HG02970 (cell line): ENCODE measurements around the gene PTPRC.
A peak's percentile ranks its signal among the peaks of the same experiment; 100 is the strongest.
"Not testable (repeated sequence)": the region's sequence is repeated elsewhere in the genome, so short reads cannot be mapped to it uniquely, and the experiment has no call there.

Experiments
- ATAC-seq: cut with Tn5 transposase; IDR thresholded peaks from one replicate; pipeline ENCODE4 v1.9.1; 2021; ENCODE audit warnings: mild to moderate bottlenecking, moderate library complexity, moderate number of reproducible peaks; ENCODE audit not compliant: unreplicated experiment, low FRiP score

PTPRC gene, protein sequence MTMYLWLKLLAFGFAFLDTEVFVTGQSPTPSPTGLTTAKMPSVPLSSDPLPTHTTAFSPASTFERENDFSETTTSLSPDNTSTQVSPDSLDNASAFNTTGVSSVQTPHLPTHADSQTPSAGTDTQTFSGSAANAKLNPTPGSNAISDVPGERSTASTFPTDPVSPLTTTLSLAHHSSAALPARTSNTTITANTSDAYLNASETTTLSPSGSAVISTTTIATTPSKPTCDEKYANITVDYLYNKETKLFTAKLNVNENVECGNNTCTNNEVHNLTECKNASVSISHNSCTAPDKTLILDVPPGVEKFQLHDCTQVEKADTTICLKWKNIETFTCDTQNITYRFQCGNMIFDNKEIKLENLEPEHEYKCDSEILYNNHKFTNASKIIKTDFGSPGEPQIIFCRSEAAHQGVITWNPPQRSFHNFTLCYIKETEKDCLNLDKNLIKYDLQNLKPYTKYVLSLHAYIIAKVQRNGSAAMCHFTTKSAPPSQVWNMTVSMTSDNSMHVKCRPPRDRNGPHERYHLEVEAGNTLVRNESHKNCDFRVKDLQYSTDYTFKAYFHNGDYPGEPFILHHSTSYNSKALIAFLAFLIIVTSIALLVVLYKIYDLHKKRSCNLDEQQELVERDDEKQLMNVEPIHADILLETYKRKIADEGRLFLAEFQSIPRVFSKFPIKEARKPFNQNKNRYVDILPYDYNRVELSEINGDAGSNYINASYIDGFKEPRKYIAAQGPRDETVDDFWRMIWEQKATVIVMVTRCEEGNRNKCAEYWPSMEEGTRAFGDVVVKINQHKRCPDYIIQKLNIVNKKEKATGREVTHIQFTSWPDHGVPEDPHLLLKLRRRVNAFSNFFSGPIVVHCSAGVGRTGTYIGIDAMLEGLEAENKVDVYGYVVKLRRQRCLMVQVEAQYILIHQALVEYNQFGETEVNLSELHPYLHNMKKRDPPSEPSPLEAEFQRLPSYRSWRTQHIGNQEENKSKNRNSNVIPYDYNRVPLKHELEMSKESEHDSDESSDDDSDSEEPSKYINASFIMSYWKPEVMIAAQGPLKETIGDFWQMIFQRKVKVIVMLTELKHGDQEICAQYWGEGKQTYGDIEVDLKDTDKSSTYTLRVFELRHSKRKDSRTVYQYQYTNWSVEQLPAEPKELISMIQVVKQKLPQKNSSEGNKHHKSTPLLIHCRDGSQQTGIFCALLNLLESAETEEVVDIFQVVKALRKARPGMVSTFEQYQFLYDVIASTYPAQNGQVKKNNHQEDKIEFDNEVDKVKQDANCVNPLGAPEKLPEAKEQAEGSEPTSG (N-terminal part only)

DNA sequence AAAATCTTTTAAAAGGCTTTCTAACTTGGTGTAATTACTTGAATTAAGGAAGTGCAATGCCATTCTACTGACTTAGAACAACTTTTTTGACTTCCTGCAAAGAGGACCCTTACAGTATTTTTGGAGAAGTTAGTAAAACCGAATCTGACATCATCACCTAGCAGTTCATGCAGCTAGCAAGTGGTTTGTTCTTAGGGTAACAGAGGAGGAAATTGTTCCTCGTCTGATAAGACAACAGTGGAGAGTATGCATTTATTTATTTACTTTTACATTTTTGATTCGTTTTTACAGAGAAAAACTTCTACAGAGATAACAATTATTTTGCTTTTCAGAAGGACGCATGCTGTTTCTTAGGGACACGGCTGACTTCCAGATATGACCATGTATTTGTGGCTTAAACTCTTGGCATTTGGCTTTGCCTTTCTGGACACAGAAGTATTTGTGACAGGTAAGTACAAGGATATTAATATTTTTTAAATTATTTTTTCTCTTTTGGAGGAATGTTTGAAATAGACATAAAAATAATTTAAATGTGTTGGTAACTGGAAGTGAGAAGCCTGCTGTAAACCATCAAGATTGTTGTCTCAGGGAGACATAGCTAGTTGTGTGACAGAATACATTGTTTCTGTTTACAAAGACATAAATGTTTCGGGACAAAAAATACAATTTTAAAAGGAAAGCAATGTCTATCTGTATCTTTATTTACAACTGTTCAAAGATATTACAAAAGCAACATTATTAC lies at the start of gene PTPRC:
Gene PTPRC, plus strand, starts transcription at position 147 of the 742 bp plus-strand sequence. Its CDS starts 229 bp downstream, at position 376.
- peak; percentile 65 for ATAC-seq

DNA sequence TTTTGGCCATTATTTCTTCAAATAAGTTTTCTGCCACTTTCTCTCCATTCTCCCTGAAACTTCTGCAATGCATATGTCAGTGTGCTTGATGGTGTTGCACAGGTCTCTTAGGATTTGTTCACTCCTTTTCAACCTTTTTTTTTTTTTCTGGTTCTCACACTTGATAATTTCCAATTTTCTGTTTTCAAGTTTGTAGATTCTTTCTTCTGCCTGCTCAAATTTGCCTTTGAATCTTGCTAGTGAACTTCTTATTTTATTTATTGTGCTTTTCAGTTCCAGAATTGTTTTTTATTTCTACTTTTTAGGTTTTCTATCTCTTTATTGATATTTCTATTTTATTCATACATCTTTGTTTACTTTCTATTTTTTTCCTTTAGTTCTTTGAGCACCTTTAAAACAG lies 48.4 kb upstream of the PTPRC start:
- ATAC-seq, result no peak

DNA sequence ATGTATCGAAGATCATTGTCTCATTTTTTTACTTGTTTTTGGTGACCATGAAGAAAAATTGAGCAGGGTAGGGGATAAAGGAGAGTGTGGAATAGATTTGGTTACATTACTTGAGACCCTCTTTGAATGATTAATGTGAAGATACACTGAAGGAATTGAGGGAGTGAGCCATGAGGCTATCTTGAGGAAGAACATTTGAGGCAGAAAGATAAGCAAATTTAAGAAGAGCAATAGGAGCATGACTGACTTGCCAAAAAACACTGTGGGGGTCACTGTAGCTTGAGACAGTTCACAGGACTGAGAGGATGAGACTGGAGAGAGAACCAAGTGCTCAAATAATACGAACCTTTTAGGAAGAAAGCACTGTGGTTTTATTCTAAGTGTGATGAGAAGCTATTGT lies 43.1 kb upstream of the PTPRC start:
- ATAC-seq, result no peak

DNA sequence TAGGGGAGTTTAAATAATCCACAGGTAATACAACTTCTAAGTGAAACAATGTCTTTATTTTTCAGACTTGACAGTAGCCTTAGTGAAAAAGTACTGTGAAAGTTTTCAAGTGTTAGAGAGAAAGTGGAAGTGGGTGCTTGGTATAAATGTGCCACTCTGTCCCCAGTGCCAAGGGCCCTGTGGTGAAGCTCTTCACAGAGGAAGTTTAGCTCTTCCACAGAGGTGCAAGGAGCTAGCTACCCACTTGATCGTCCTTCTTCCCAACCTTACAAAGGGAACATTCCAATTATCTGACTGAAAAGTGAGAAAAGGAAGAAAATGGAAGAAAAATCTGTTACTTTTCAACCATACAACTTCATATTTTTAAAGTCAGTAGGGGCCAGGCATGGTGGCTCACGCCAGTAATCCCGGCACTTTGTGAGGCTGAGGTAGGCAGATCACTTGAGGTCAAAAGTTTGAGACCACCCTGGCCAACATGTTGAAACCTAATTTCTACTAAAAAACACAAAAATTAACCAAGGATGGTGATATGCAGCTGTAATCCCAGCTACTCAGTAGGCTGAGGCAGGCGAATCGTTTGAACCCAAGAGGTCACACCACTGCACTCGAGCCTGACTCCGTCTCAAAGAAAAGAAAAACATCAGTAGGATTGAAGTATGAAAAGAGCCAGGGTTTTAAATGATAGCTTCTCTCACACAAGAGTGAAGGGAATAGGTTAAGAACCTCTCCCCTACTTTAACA lies 41.0 kb upstream of the PTPRC start:
- no peak for ATAC-seq

DNA sequence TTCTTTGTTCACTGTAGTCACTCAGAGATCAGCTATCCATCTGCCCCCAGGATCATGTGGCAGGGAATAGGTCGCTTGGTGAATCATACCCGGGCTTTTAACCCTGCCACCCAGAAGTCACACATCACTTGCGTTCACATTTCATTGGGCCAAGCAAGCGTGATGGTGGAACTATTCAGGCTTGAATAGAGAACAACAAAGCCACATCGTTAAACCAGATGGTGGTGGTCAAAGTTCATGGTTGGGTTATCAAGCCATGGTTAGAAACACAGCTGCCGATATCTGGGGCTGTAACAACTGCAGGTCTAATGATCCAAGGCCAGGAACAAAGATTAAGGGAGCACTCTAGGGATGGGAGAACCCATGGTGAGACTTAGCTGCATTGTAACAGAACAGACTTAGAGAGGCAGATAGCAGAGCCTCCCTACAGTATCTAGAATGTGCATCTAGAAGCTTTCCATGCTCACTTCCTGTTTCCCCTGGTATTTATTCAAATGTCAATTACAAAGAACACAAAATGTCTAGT lies 40.0 kb upstream of the PTPRC start:
- ATAC-seq, result peak; percentile 56

DNA sequence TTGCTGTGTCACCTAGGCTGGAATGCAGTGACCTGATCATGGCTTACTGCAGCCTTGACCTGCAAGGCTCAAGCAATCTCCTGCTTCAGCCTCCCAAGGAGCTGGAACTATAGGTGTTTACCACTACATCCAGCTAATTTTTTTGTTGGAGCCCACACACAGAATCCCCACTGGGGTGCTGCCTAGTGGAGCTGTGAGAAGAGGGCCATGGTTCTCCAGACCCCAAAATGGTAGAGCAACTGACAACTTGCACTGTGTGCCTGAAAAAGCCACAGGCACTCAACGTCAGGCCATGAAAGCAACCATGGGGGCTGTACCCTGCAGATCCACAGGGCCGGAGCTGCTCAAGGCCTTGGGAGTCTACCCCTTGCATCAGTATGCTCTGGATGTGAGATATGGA lies 39.1 kb upstream of the PTPRC start:
- no peak for ATAC-seq

DNA sequence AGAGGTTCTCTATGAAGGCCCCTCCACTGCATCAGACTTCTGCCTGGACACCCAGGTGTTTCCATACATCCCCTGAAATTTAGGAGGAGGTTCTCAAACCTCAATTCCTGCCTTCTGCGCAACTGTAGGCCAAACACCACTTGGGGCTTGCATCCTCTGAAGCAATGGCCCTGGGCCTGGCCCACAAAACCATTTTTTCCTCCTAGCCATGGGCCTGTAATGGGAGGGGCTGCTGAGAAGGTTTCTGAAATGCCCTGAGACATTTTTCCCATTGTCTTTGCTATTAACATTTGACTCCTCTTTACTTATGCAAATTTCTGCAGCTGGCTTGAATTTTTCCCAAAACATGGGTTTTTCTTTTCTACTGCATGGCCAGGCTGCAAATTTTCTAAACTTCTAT lies 37.9 kb upstream of the PTPRC start:
- ATAC-seq, result no peak

DNA sequence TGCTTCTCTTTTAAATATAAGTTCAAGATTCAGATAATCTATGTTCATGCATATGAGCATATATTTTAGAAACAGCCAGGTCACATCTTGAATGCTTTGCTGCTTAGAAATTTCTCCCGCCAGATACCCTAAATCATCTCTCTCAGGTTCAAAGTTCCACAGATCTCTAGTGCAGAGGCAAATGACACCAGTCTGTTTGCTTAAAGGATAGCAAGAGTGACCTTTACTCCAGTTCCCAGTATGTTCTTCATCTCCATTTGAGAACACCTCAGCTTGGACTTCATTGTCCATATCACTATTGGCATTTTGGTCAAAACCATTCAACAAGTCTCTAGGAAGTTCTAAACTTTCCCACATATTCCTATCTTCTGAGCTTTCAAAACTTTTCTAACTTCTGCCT lies 37.5 kb upstream of the PTPRC start:
- ATAC-seq, result not testable (repeated sequence)

DNA sequence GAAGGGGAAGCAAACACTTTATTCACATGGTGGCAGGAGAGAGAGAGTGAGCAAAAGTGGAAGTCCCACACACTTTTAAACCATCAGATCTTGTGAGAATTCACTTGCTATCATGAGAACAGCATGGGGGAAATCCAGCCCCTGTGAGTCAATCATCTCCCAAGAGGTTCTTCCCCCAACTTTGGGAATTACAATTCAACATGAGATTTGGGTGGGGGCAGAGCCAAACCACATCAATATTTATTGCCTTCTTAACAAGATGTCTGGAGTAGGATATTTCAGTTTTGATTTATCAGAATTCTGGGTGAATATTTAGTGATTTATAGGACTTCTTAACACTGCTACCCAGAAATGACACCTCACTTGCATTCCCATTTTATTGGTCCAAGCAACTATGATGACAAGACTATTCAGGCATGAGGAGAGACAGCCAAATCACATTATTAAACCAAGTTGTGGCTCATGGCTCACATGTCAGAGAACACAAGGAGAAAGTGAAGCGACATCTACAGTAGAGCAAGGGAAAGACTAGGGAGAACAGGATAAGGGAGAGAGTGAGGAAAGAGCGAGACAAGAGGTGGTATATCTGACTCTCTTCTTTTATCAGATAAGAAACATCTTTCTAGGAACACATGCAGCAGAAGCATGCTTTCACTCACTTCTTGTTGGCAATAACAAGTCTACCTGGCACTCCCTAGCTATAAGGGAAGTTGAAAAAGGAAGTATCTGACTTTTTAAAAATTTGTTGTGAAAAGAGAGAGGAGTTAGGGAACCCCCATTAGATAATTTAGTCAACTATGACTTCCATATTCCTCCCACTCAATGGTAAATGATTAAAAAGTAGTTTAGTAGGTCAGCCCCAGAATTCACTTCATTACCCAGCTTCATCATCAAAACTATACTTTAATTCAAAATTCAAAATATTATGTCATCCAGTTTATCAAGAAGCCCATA lies 36.6 kb upstream of the PTPRC start:
- no peak for ATAC-seq

DNA sequence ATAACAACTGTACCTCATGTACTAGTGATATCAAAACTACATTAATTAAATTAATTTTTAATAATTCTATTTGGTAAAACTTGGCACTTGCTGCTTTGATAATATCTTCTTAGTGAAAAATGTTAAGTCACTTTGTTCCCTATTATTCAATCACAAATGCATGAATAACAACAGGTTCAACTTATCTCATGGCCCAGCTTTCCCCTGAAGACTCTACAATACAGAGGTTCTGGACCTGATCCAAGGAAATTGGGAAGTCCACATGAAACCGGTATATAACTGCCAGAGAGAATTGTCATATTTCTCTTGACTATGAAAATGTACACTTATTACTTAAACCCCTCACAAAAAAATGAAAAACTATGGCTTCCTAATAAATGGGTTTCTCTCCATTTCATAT lies 33.9 kb upstream of the PTPRC start:
- no peak for ATAC-seq

DNA sequence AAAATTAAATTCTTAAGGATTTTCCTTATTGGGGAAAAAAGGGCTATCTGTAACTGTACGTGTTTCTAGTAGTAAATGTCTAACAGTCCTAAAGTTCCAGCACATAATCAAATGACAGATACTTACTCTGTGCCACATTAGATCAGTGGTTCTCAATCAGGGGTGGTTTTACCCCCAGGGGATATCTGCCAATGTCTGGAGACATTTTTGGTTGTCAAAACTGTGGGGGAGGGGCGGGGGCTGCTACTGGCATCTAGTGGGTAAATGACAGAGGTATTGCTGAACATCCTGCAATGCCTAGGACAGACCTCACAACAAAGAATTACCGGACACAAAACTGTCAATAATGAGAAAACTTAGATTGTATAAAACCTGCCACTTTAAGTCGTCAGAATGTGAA lies 33.4 kb upstream of the PTPRC start:
- no peak for ATAC-seq

DNA sequence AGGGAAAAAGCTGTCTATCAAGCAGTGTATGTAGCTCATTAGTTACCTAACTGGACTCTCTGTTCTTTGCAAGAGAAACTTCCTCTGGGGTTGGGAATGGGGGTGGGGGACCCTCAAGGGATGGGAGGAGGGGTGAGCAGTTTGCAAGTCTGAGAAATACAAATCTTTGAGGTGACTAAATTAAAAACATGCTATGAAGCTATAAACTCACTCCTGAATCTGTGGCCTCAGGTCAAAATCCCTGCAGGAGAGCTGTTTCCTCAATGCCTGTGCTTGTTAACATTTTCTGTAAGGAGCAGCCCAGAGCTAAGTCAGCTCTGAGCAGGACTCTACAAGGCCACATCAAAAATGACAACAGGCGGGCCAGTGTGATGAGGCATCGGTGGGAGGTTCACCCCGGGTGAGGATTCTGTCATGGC lies 32.8 kb upstream of the PTPRC start:
- ATAC-seq, result no peak

DNA sequence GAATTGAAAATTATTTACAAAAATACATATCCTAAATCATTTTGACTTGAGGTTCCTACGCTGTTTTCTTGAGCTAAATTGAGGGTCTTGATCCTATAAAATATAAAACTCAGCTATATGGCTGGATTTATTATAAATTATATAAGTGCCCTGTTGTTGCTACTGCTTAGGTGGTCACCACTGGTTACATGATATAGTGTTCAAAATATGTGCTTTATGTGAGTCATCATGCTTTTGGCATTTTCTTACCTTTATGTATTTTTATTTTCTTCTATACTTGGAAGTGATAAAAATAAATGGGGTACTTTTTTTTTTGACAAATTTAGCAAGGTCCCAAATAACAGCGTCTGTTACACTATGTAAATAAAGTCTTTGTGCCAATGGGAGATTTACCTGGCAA lies 31.1 kb upstream of the PTPRC start:
- no peak for ATAC-seq

DNA sequence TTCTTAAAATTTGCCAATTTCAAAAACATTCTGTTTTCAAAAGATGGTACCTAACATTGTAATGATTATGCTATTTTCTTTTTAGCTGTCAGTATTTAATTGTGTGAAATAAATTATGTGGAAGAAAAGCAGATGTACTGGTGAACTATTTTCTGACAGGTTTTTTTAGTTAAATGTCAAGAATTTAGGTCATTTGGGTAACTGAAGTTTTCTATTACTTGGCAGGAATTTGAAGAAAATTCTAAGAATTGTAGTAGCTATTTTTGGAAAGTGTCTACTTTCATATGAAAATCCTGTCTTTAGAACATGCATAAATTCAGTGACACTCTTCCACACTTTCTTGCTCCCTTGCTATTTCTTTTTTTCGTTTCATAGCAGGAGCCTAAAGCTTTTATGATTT lies 28.5 kb upstream of the PTPRC start:
- no peak for ATAC-seq

DNA sequence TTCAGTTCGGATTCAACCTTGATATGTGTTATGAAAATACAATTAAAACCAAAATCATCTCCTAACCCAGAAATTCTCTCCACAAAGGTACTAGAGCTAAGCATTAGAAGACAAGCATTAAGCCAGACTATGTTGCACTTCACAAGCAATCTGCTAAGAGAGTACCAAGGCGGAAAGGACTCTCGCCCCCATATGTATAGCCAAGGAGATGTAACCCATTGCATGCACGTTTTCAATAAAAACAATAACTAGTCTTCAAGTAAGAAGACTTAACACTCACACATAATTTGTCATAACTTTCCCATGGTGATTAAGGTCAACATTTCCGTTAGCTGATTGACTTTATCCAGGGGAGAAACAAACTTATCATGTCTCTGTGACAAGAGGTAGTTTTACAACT lies 27.6 kb upstream of the PTPRC start:
- no peak for ATAC-seq

DNA sequence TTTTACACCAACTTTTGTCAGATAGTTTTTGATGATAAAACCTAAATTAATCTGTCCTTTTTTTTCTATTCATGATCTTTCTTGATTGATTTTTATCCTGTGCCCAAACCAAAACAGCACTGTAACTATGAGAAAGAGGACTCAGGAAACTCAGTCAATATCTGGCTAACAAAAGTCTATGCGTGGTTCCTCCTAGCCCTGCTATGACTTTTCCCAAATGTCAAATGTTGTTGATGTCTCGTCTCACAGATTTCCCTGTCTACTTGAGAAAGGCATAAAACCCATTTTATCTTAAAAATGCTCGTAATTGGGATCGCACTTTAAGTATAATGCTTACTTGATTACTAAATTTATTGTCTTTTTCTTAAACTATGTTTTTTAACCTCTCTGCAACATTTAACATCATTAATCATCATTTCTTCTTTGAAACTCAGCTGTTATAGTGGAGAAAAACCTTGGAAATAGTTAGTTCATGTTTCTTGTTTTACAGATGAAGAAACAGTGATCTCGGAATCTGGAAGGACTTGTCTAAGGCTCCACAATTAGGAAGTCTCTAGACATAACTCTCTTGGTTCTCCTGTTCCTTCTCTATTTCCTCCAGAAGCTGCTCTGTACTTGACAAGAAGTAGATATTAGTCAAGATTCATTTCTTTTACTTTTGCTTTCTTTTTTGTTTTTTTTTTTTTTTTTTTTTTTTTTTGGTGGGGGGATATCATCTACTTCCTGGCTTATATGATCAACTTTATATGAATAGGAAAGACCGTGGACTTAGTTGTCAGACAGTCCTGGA lies 26.2 kb upstream of the PTPRC start:
- ATAC-seq, result no peak

DNA sequence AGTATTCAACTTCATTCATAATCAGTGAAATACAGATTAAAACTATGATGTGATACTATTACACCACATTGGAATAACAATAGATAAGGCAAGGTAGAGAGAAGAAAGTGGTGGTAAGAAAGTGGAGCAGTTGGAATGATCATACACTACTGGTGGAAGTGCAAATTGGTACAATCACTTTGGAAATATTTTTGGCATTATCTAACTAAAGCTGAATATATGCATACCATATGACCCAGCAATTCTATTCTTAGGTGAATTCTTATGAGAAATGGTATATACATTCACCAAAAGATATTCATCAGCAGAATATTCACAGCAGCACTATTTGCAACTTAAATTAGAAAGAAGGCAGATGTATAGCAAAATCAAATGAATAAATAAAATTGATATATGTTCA lies 21.4 kb upstream of the PTPRC start:
- no peak for ATAC-seq
